ENCODE data around the gene AFF3. TPM values are rescaled to one million over a fixed set of nuclear protein-coding genes. Genes with fewer than 3 reads are reported as not detected.

Gene AFF3
- total and polyA plus RNA-seq, 10 of the 15 experiments (the other 5 are each of a cell fraction or from before 2014, with no cell fraction given), result 0.26 to 5.5 (median 3.0) TPM

DNA sequence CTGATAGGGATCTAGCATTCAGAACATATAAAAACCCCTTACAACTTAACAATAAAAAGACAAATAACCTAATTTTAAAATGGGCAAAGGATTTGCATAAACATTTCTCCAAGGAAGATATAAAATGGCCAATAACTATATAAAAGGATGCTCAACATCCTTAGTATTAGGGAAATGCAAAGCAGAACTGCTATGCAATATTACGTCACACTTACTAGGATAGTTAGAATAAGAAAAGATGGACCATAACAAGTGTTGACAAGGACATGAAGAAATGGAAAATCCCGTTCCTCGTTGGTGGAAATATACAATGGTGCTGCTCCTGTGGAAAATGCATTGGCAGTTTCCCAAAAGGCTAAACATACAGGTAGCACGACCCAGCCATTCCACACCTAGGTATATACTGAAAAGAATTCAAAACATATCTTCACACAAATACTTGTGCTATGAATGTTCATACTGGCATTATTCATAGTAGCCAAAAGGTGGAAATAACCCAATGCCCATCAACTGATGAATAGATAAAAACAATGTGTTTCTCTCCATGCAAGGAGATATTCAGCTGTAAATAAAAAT lies 604.4 kb downstream of the AFF3 start:
- Histone ChIP-seq H3K4me2 (ENCODE audit: control insufficient read depth, insufficient read depth) (no peak overlapping the region), H4K20me1 (ENCODE audit: control insufficient read depth, insufficient read depth) (no peaks in the 10 kb centered on the region), H3K79me2 (ENCODE audit: control insufficient read depth, insufficient read depth, low read length) (no peaks in the 10 kb centered on the region), H3K27me3 (replicated peaks in 1 of 2; ENCODE audit: control insufficient read depth in 2 of 2, insufficient read depth in 2 of 2, low read length in 1 of 2) (no peaks in the 10 kb centered on the region; a peak in 2 of 4 replicates), H3K36me3 (ENCODE audit: control insufficient read depth in 2 of 2, insufficient read depth in 2 of 2, low read length in 1 of 2) (no peaks in the 10 kb centered on the region), H3K27ac (ENCODE audit: control insufficient read depth, insufficient read depth) (no peak overlapping the region), H3K9ac (ENCODE audit: control insufficient read depth, insufficient read depth, low read length) (no peak overlapping the region), H3K4me1 (ENCODE audit: control insufficient read depth, insufficient read depth, low read length) (no peaks in the 10 kb centered on the region), H3K9me3 (replicated peaks; ENCODE audit: control insufficient read depth, insufficient read depth, low read length) (no peaks in the 10 kb centered on the region), H2AFZ (ENCODE audit: control insufficient read depth, low read depth, low read length) (no peak overlapping the region), H3K4me3 (no peak overlapping the region)
- in situ Hi-C loops (cut with MboI) (no loop called here), intact Hi-C loops (cut with micrococcal nuclease; ENCODE audit: unreplicated experiment) (no loop called here)
- FAIRE-seq, result no peak
- no peak for DNase-seq (ENCODE audit: low read depth, low spot score)
- ATAC-seq, result no peak
- WGBS (ENCODE audit: insufficient coverage, insufficient replicate concordance, low lambda C conversion rate, missing lambda C conversion rate), result 20% methylated on average over 4 of the region's 4 CpGs
- ChIA-PET SMC1A (ENCODE audit: uncharacterized antibody, unreplicated experiment) (no interaction called here), RAD21 (ENCODE audit: unreplicated experiment) (no interaction called here), CTCF (no interaction called here), POLR2A (no interaction called here)
- TF ChIP-seq, protein P1, sequence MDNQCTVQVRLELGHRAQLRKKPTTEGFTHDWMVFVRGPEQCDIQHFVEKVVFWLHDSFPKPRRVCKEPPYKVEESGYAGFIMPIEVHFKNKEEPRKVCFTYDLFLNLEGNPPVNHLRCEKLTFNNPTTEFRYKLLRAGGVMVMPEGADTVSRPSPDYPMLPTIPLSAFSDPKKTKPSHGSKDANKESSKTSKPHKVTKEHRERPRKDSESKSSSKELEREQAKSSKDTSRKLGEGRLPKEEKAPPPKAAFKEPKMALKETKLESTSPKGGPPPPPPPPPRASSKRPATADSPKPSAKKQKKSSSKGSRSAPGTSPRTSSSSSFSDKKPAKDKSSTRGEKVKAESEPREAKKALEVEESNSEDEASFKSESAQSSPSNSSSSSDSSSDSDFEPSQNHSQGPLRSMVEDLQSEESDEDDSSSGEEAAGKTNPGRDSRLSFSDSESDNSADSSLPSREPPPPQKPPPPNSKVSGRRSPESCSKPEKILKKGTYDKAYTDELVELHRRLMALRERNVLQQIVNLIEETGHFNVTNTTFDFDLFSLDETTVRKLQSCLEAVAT (IDR thresholded peaks at IDR 0.05), result no peak
- TF ChIP-seq TARDBP (IDR thresholded peaks at IDR 0.05; ENCODE audit: borderline replicate concordance) (no peak), FOS (IDR thresholded peaks at IDR 0.05; ENCODE audit: borderline replicate concordance, extremely low read depth, insufficient read length) (no peak), PAX8 (IDR thresholded peaks at IDR 0.05) (no peak), BACH1 (IDR thresholded peaks at IDR 0.05; ENCODE audit: borderline replicate concordance) (no peak), TCF12 (IDR thresholded peaks at IDR 0.05; ENCODE audit: low read depth, low read length) (no peak), KDM1A (IDR thresholded peaks at IDR 0.05; ENCODE audit: borderline replicate concordance) (no peak), ZBED1 (IDR thresholded peaks at IDR 0.05; ENCODE audit: borderline replicate concordance) (no peak)
- BruUV-seq (replicated peaks), result no TSS peak

Measured in GM12878 (cell line).